22Rv1 (cell line): Measurements from ENCODE around the gene SPRING1.

Source experiments
- H3K27ac ChIP-seq: fragments of 450-650 bp; 2 replicates; pipeline ENCODE4 v1.5.1; 2017
- ZFX ChIP-seq: fragments of 450-650 bp; IDR thresholded peaks from 2 replicates; pipeline ENCODE4 v1.6.1; 2017; ENCODE audit warnings: antibody characterized with exemption, borderline replicate concordance
- TF ChIP-seq, protein P1 (sequence below): fragments of 450-650 bp; IDR thresholded peaks from 2 replicates; pipeline ENCODE4 v1.5.1; 2017; ENCODE audit warnings: mild to moderate bottlenecking

SPRING1 gene

DNA sequence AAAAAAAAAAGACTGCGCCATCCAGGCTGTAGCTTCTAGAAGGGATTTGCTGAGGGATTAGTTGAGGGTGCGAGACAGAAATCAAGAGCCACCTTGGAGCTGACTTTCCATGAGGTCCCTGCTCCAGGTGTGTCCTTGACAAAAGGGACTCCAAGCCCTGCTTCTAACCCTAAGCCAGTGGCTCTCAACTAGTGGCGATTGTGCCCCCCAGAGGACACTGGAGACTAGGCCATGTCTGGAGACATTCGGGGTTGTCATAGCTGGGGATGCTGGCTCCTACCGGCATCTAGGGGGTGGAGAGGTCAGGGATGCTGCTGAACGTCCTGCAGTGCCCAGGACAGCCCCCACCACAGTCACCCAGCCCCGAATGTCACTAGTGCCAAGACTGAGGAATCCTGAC lies 40.6 kb downstream of the SPRING1 start:
- no peak for TF ChIP-seq ZFX
- TF ChIP-seq, protein P1, sequence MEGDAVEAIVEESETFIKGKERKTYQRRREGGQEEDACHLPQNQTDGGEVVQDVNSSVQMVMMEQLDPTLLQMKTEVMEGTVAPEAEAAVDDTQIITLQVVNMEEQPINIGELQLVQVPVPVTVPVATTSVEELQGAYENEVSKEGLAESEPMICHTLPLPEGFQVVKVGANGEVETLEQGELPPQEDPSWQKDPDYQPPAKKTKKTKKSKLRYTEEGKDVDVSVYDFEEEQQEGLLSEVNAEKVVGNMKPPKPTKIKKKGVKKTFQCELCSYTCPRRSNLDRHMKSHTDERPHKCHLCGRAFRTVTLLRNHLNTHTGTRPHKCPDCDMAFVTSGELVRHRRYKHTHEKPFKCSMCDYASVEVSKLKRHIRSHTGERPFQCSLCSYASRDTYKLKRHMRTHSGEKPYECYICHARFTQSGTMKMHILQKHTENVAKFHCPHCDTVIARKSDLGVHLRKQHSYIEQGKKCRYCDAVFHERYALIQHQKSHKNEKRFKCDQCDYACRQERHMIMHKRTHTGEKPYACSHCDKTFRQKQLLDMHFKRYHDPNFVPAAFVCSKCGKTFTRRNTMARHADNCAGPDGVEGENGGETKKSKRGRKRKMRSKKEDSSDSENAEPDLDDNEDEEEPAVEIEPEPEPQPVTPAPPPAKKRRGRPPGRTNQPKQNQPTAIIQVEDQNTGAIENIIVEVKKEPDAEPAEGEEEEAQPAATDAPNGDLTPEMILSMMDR, result peak; percentile 60
- H3K27ac ChIP-seq, result peak overlapping the region; percentile 93

DNA sequence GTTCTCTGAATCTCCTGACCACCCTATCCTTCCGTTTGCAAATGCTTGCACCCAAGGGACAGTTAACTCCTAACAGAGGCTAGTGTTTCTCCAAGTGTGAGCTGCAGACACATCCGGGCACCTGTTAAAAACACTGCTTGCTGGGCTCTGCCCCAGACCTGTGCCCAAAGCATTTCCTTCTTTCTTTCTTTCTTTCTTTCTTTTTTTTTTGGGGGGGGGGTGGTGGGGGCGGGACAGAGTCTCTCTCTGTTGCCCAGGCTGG lies 42.5 kb downstream of the SPRING1 start:
- H3K27ac ChIP-seq, result no peak overlapping the region
- TF ChIP-seq, protein P1, result no peak
- no peak for TF ChIP-seq ZFX

DNA sequence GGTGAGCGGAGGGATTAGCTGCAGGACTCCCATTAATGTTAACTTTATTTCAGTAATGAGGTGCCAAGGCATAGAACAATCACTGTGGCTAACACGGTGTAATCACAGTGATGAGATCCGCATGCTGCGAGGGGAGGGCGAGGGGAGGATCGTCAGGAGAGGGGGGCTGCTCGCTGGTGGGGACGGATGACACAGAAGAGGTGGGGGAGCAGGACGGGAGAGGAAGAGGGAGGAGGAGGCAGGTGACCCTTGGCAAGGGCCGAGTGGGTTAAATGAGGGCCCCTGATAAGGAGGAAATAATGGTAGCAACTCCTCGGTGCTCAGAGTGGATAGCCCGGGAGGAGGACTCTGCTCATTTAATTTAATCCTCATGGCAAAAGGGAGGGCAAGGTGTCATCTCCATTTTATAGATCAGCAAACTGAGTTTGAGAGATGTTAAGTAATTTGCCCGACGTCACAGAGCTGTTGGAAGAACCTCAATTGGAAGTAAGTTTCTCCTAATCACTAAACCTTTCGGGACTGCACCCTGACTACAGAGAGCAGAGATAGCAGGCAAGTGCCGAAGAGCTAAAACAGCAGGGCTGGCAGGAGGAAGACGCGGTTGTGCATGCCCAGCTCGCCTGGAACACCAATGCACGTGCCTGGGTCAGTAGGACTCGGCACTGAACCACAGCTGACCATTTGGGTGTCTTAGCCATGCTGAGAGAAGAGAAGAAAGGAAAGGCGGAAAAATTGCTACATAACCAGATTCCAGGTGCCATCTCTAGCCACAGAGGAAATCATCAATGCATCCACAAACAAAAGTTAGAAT lies 43.0 kb downstream of the SPRING1 start:
- no peak overlapping the region for H3K27ac ChIP-seq
- TF ChIP-seq, protein P1, result no peak
- no peak for TF ChIP-seq ZFX

DNA sequence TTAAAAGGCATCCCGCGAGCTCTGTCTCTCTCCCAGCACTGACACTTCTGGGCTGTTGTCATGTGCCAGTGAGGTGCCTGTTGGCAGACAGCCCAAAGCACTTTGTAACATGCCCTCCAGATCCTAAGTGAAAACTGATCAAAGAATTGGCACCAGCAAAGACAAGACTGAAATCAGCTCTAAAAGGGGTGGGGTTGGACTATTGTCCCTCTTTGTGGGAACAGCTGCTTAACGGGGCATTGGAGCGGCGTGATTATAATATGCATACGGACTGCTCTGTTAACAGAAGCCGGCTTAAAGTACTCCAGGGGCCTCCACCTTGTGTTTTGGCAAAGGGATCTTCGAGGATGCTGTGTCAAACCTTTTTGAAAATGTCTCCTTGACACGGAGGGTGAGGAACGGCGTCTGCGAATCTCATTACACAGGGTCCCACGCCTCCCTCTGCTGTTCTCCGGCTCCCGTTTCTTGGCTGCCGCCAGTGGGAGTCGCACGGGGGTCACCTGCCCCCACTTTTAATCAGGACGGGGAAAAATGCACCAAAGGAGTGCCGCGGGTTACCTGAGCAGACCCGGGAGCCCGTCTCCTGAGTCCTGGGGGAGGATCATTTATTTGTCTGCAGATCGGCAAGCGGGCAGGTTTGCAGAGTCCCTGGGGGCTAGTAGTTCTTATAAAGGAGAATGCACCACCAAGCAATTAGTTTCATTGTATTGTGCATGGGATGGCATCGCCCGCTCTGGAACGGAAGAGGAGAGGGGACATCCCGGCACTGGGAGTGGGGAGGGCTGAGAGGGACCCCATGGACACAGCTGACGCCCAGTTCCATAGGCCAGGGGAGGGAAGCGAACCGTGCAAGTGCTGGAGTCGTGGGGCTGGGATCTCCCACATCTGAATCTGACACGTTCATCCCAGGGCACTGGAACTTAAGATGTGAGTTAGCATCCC lies 44.3 kb downstream of the SPRING1 start:
- TF ChIP-seq, protein P1, result no peak
- no peak for TF ChIP-seq ZFX
- no peak overlapping the region for H3K27ac ChIP-seq

DNA sequence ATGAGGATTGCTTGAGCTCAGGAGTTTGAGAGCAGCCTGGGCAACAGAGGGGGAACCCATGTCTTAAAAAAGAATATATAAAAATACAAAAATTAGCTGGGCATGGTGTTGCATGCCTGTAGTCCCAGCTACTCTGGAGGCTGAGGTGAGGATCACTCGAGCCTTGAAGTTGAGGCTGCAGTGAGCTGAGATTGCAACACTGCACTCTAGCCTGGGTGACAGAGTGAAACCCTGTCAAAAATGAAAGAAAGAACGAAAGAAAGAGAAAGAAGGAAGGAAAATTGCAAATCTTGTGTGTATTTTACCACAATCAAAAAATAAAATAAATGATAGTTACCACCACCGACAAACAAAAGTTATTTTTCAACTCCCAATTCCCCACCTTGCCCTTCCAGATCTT lies 45.3 kb downstream of the SPRING1 start:
- no peak overlapping the region for H3K27ac ChIP-seq
- no peak for TF ChIP-seq ZFX
- TF ChIP-seq, protein P1, result no peak

DNA sequence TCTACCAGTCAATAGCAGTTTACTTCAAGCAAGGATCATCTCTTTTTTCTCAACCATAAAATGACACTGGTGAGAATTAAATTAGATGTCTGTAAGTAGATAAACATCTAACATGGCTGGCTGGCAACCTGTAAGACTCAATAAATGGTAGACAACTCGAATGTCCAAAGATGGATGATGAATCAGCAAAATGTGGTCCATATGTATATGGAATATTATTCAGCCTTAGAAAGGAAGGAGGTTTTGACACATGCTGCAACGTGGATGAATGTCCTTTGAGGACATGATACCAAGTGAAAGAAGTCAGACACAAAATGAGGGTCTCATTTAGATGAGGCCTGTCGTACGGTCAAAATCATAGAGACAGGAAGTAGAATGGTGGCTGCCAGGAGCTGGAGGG lies 46.2 kb downstream of the SPRING1 start:
- H3K27ac ChIP-seq, result no peak overlapping the region
- TF ChIP-seq, protein P1, result no peak
- TF ChIP-seq ZFX, result no peak

DNA sequence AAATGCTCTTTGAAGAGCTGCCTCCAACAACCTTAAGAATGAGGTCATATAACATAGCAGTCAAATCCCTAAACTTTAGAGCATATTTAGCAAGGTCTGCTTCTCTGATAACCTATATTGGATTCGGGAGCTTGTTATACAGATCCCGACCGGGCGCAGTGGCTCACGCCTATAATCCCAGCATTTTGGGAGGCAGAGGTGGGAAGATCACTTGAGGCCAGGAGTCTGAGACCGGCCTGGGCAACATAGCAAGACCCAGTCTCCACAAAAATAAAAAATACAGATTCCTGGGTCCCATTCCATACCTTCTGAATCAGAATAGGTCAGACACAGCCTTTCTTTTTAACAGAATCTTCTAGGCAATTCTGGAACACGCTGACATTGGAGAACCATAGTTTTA lies 46.7 kb downstream of the SPRING1 start:
- no peak overlapping the region for H3K27ac ChIP-seq
- TF ChIP-seq, protein P1, result no peak
- no peak for TF ChIP-seq ZFX
